Activated CD8-positive, alpha-beta T cell treated with anti-CD3 and anti-CD28 coated beads for 36 hours (primary cell): ENCODE measurements around the gene LDHA. TPM values are rescaled to one million over a fixed set of nuclear protein-coding genes. Genes with fewer than 3 reads are reported as not detected.

Experiments used
- ATAC-seq: fragments of 200-7000 bp; cut with Tn5 transposase; one replicate; pipeline ENCODE4 v1.10.0; 2021; ENCODE audit warnings: mild to moderate bottlenecking, moderate library complexity
- CTCF ChIA-PET: fragments of 350-600 bp; sonication (Branson Sonifier 250); formaldehyde crosslinking; loops from one replicate; lab custom pipeline; 2021; ENCODE audit warnings: antibody characterized with exemption; lab: Charles Lee
- POLR2A ChIA-PET: fragments of 350-600 bp; sonication (Branson Sonifier 250); formaldehyde crosslinking; loops from one replicate; lab custom pipeline; 2021; ENCODE audit warnings: antibody characterized with exemption; lab: Charles Lee
- DNase-seq: peaks from one replicate; pipeline ENCODE4 v3.0.0-alpha.2; 2020
- H3K27ac Mint-ChIP-seq: one replicate; pipeline ENCODE4 v1.8.0; 2021; ENCODE audit warnings: mild to moderate bottlenecking, mixed read lengths
- H3K27me3 Mint-ChIP-seq: one replicate; pipeline ENCODE4 v1.8.0; 2021; ENCODE audit warnings: mixed read lengths
- H3K36me3 Mint-ChIP-seq: one replicate; pipeline ENCODE4 v1.8.0; 2021; ENCODE audit warnings: low read depth, mixed read lengths
- H3K4me1 Mint-ChIP-seq: one replicate; pipeline ENCODE4 v1.8.0; 2021; ENCODE audit warnings: low read depth, mixed read lengths
- H3K4me3 Mint-ChIP-seq: one replicate; pipeline ENCODE4 v1.8.0; 2021; ENCODE audit warnings: mild to moderate bottlenecking, moderate library complexity, mixed read lengths
- H3K9me3 Mint-ChIP-seq: one replicate; pipeline ENCODE4 v1.8.0; 2021; ENCODE audit warnings: mixed read lengths
- intact Hi-C: fragments of 100-400 bp; cut with micrococcal nuclease; formaldehyde crosslinking; loops from one replicate; pipeline ENCODE4 v1.10.0; 2022
- total RNA-seq, 2 experiments: library from RNA; stranded (reverse); gene quantifications; one replicate each; pipeline ENCODE4 v1.2.3, GENCODE V29; 2021
- TF ChIP-seq, protein P1 (sequence below): fragments of 200-600 bp; IDR thresholded peaks from one replicate; pipeline ENCODE4 v1.8.0; 2022; ENCODE audit warnings: antibody characterized with exemption, mild to moderate bottlenecking

Gene LDHA
- total RNA-seq, 2 experiments from 2014 or later = 2,418 to 2,447 TPM

DNA sequence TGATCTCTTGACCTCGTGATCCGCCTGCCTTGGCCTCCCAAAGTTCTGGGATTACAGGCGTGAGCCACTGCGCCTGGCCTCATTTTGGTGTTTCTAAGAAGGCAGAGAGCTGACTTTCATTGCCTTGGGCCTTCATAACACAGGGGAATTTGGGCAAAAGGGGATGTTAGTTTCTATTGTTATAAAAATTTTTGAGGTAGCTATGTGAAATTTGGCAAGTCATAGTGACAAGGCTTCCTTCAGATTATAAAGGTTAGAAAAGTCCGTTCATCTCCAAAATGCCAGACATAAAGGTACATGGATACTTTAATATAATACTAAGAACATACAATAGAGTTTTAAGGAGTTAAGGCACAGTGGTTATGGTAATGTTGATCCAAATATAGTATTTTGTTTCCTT, 35.0 kb downstream of the LDHA start:
- Mint-ChIP-seq H3K27me3 (no peaks in the 10 kb centered on the region), H3K9me3 (peaks cover 7% of the 10 kb centered on the region), H3K27ac (no peak overlapping the region), H3K36me3 (peaks cover 2% of the 10 kb centered on the region), H3K4me3 (no peak overlapping the region), H3K4me1 (peaks cover 7% of the 10 kb centered on the region)
- ATAC-seq (no peak), DNase-seq (no peak)
- CTCF ChIA-PET = no interaction called here
- POLR2A ChIA-PET = no interaction called here
- intact Hi-C loops = no loop called here
- TF ChIP-seq, protein P1, sequence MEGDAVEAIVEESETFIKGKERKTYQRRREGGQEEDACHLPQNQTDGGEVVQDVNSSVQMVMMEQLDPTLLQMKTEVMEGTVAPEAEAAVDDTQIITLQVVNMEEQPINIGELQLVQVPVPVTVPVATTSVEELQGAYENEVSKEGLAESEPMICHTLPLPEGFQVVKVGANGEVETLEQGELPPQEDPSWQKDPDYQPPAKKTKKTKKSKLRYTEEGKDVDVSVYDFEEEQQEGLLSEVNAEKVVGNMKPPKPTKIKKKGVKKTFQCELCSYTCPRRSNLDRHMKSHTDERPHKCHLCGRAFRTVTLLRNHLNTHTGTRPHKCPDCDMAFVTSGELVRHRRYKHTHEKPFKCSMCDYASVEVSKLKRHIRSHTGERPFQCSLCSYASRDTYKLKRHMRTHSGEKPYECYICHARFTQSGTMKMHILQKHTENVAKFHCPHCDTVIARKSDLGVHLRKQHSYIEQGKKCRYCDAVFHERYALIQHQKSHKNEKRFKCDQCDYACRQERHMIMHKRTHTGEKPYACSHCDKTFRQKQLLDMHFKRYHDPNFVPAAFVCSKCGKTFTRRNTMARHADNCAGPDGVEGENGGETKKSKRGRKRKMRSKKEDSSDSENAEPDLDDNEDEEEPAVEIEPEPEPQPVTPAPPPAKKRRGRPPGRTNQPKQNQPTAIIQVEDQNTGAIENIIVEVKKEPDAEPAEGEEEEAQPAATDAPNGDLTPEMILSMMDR = no peak

DNA sequence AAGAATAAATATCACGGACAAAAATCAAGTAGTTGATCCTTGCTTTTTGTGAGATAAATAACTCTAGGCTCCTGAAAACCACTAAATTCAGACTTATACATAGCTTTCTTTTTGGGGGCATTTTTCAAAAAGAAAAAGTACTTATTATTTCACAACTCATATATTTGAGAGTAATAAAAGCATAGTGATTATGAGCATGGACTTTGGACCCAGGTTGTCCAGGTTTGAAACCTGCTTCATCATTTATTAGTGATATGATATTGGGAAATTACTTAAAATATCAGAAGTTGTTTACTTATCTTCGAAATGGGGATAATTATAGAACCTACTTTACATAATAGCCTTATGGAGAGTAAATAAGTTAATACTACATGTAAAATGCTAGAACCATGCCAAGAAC, 44.3 kb downstream of the LDHA start:
- ATAC-seq (no peak), DNase-seq (no peak)
- intact Hi-C loops = no loop called here
- TF ChIP-seq, protein P1 = no peak
- Mint-ChIP-seq H3K36me3 (no peaks in the 10 kb centered on the region), H3K27me3 (no peaks in the 10 kb centered on the region), H3K9me3 (peaks cover 2% of the 10 kb centered on the region), H3K27ac (no peak overlapping the region), H3K4me3 (no peak overlapping the region), H3K4me1 (no peaks in the 10 kb centered on the region)
- ChIA-PET CTCF (no interaction called here), POLR2A (no interaction called here)

DNA sequence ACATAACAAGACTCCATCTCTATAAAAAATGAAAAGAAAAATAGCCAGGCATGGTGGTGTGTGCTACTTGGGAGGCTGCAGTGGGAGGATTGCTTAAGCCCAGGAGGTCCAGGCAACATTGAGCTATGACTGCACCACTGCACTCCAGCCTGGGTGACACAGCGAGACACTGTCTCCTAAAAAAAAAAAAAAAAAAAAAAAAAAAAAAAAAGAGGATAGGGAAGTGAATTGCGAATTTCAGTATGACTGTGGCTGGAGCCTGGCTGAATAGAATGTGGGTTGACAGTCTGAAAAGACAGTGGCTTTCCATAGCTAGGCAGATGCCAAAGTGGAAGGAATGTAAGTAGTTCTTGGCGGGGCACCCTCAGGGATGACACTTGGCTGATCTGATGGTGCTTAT, 54.9 kb downstream of the LDHA start:
- TF ChIP-seq, protein P1 = no peak
- ATAC-seq (no peak), DNase-seq (no peak)
- Mint-ChIP-seq H3K4me1 (no peaks in the 10 kb centered on the region), H3K36me3 (no peaks in the 10 kb centered on the region), H3K27me3 (no peaks in the 10 kb centered on the region), H3K9me3 (no peaks in the 10 kb centered on the region), H3K27ac (no peak overlapping the region), H3K4me3 (no peak overlapping the region)
- ChIA-PET CTCF (no interaction called here), POLR2A (no interaction called here)
- intact Hi-C loops = no loop called here

DNA sequence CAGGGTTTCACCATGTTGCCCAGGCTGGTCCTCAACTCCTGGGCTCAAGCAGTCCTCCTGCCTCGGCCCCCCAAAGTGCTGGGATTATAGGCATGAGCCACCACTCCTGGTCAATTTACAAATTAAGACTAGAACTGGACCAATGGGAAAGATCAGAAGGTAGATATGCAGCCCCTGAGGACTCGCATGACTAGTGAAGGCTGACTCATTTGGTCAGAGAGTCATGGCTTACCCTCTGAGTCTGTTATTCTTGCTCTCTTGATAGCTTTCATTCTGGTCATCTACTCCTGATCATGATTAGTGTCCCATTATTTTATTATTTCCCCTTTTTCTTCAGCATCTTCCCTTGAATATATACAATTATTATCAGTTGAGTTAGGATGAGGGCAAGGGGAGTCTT, 58.6 kb downstream of the LDHA start:
- no peak for ATAC-seq
- TF ChIP-seq, protein P1 = no peak
- Mint-ChIP-seq H3K27me3 (peaks cover 3% of the 10 kb centered on the region), H3K36me3 (no peaks in the 10 kb centered on the region), H3K4me3 (no peak overlapping the region), H3K4me1 (peaks cover 2% of the 10 kb centered on the region), H3K27ac (no peak overlapping the region), H3K9me3 (no peaks in the 10 kb centered on the region)
- ChIA-PET POLR2A (interaction anchor here (1.4 kb wide), 1 partner anchor 57 kb away, joined by 4 read pairs; no protein-coding TSS in a partner anchor), CTCF (interaction anchor here (1.0 to 1.4 kb wide), 2 partner anchors 87 to 269 kb away, joined by 3 read pairs; no protein-coding TSS in a partner anchor)
- intact Hi-C loops = no loop called here
- no peak for DNase-seq

DNA sequence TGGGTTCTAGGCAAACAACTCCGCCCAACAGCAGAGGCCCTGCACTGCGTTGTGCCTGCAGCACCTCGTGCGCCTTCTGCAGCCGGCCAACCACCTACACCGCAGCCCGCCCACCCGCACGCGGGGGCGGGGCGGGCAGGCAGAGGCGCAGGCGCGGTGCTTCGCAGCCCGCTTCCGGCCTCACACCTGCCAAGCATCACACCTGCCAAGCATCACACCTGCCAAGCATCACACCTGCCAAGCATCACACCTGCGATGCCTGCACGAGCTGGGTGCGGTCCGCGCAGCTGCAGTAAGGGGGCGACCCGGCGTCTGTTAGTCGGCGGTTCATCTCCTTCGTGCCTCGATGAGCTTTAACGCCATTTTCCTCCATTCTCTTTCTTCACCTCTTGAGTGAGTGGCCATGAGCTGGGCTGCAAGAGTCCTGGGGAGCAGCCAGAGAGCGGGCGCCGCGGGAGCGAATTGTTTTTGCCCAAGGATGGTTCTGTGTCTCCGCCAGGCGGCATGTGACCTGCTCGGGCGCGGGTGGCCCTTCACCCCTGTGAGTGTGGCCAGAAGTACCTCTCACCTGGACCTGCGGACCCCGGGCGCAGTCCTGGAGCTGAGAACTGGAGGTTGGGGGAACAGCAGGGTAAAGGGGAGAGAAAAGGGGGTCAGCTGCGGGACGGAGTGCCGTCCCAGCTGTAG, 61.5 kb downstream of the LDHA start, which contains the start of gene LDHAL6A:
LDHAL6A (plus strand) TSS at position 171 of the 687 bp plus-strand sequence. CDS start 825 bp downstream, outside the sequence.
- no peaks in the 10 kb centered on the region for H3K9me3 Mint-ChIP-seq
- H3K27ac Mint-ChIP-seq = no peak within 1 kb of the TSS
- no peak within 1 kb of the TSS for H3K4me3 Mint-ChIP-seq
- DNase-seq (no peak), ATAC-seq (no peak)
- peaks cover 2% of the 10 kb centered on the region for H3K4me1 Mint-ChIP-seq
- intact Hi-C loops = no loop called here
- H3K36me3 Mint-ChIP-seq = no peaks in the 10 kb centered on the region
- ChIA-PET POLR2A (no interaction called here), CTCF (no interaction called here)
- TF ChIP-seq, protein P1 = no peak
- H3K27me3 Mint-ChIP-seq = peaks cover 3% of the 10 kb centered on the region
